Adrenal gland (tissue), 5 donors: ENCODE results near the gene SUN2.
A peak's percentile ranks its signal among the peaks of the same experiment; 100 is the strongest.

Experiments
- CTCF ChIP-seq, 6 experiments: fragments of 450-650 bp in 4 of 6; fragments of 200-600 bp in 2 of 6; sonication (generic) in 1 of 6; IDR thresholded peaks; 1 replicate in 5 of 6; 2 replicates in 1 of 6; pipeline versions ENCODE4 v1.5.1 to v1.8.0; 2016 to 2021; ENCODE audit warnings: antibody characterized with exemption in 6 of 6, mild to moderate bottlenecking in 2 of 6, moderate library complexity in 1 of 6
- POLR2A ChIP-seq, 2 donors: fragments of 450-650 bp; IDR thresholded peaks; one replicate each; pipeline ENCODE4 v1.6.1; 2017; ENCODE audit warnings: antibody characterized with exemption in 2 of 2, mild to moderate bottlenecking in 2 of 2, moderate library complexity in 1 of 2
- donor health status: DM: no; HTN: no; CAD: no.

- TF ChIP-seq CTCF (IDR thresholded peaks at IDR 0.05): peak in 1 of 6 experiments; percentile 1
- no peak for TF ChIP-seq POLR2A (IDR thresholded peaks at IDR 0.05)
These were observed 55.5 kb downstream of the SUN2 start for GRCh38 chr22:38700270-38700788.
